GM23248 (cell line): ENCODE results near the gene C3orf49. TPM values are rescaled to one million over a fixed set of nuclear protein-coding genes. Genes with fewer than 3 reads are reported as not detected.
A peak's percentile ranks its signal among the peaks of the same experiment; 100 is the strongest.

Experiments used
- DNase-seq: peaks from one replicate; pipeline ENCODE4 v3.0.0-alpha.2; 2015
- H2AFZ ChIP-seq: fragments of 200-600 bp; sonication (generic); 2 replicates; pipeline ENCODE4 v1.6.1; 2016; ENCODE audit warnings: antibody characterized with exemption
- H3F3A ChIP-seq: fragments of 200-600 bp; sonication (generic); 2 replicates; pipeline ENCODE4 v1.6.1; 2016; ENCODE audit warnings: mild to moderate bottlenecking, antibody characterized with exemption, mixed run types; ENCODE audit not compliant: insufficient read depth
- H3K27ac ChIP-seq: fragments of 200-600 bp; sonication (generic); 2 replicates; pipeline ENCODE4 v1.5.1; 2016; ENCODE audit warnings: mild to moderate bottlenecking
- H3K27me3 ChIP-seq: fragments of 200-600 bp; sonication (generic); replicated peaks from 2 replicates; pipeline ENCODE4 v1.6.1; 2016; ENCODE audit warnings: mild to moderate bottlenecking; ENCODE audit not compliant: insufficient read depth
- H3K36me3 ChIP-seq: fragments of 200-600 bp; sonication (generic); 2 replicates; pipeline ENCODE4 v1.6.1; 2016; ENCODE audit warnings: low read depth, mild to moderate bottlenecking
- H3K4me1 ChIP-seq: fragments of 200-600 bp; sonication (generic); 2 replicates; pipeline ENCODE4 v1.6.1; 2016; ENCODE audit warnings: mild to moderate bottlenecking; ENCODE audit not compliant: insufficient read depth
- H3K4me2 ChIP-seq: fragments of 200-600 bp; sonication (generic); one replicate; pipeline ENCODE4 v1.6.1; 2016; ENCODE audit warnings: mild to moderate bottlenecking; ENCODE audit not compliant: unreplicated experiment
- H3K4me3 ChIP-seq: fragments of 200-600 bp; sonication (generic); 2 replicates; pipeline ENCODE4 v1.5.1; 2016; ENCODE audit warnings: mild to moderate bottlenecking
- H3K79me2 ChIP-seq: fragments of 200-600 bp; sonication (generic); 2 replicates; pipeline ENCODE4 v1.6.1; 2016; ENCODE audit warnings: mild to moderate bottlenecking; ENCODE audit not compliant: insufficient read depth
- H3K9ac ChIP-seq: fragments of 200-600 bp; sonication (generic); 2 replicates; pipeline ENCODE4 v1.6.1; 2016; ENCODE audit warnings: mild to moderate bottlenecking
- H3K9me2 ChIP-seq: fragments of 200-600 bp; sonication (generic); 2 replicates; pipeline ENCODE4 v1.6.1; 2016; ENCODE audit warnings: mixed run types, mild to moderate bottlenecking, moderate library complexity; ENCODE audit not compliant: insufficient read depth
- H3K9me3 ChIP-seq: fragments of 200-600 bp; sonication (generic); one replicate; pipeline ENCODE4 v1.6.1; 2017; ENCODE audit warnings: low read depth
- H4K20me1 ChIP-seq: fragments of 200-600 bp; sonication (generic); 2 replicates; pipeline ENCODE4 v1.6.0; 2016; ENCODE audit not compliant: insufficient read depth
- EZH2 ChIP-seq: fragments of 200-600 bp; sonication (generic); IDR thresholded peaks from 2 replicates; pipeline ENCODE4 v1.6.1; 2018; ENCODE audit warnings: antibody characterized with exemption, mild to moderate bottlenecking; ENCODE audit not compliant: insufficient read depth, poor library complexity, severe bottlenecking
- EZH2phosphoT487 ChIP-seq: fragments of 200-600 bp; sonication (generic); IDR thresholded peaks from 2 replicates; pipeline ENCODE4 v1.6.1; 2018; ENCODE audit warnings: antibody characterized with exemption, moderate library complexity, mild to moderate bottlenecking, low read depth; ENCODE audit not compliant: insufficient read depth
- WGBS, 2 experiments: methylation state at CpG; one replicate each; pipeline ENCODE4 v1.1.6; 2015 to 2017; ENCODE audit warnings: low lambda C conversion rate in 2 of 2, low coverage in 1 of 2; ENCODE audit errors: missing lambda C conversion rate in 2 of 2; 5-methylcytosine and 5-hydroxymethylcytosine counted together
- in situ Hi-C: fragments of 300-500 bp; cut with MboI; formaldehyde crosslinking; loops from 2 replicates; pipeline ENCODE4 v1.15.0; 2020
- polyA plus RNA-seq: library from polyadenylated mRNA; unstranded; fragments of >200 nt; fragmentation: Nextera tagmentation; extraction: Ambion mirVana; gene quantifications from 2 replicates; pipeline ENCODE4 v1.2.1, GENCODE V29; 2016
- total RNA-seq: library from RNA; depleted of rRNA; stranded (reverse); fragments of >200 nt; shearing (Covaris generic); gene quantifications from 2 replicates; pipeline ENCODE4 v1.2.3, GENCODE V29; 2014

Gene C3orf49
- total and polyA plus RNA-seq, 2 experiments from 2014 or later, result not detected

DNA sequence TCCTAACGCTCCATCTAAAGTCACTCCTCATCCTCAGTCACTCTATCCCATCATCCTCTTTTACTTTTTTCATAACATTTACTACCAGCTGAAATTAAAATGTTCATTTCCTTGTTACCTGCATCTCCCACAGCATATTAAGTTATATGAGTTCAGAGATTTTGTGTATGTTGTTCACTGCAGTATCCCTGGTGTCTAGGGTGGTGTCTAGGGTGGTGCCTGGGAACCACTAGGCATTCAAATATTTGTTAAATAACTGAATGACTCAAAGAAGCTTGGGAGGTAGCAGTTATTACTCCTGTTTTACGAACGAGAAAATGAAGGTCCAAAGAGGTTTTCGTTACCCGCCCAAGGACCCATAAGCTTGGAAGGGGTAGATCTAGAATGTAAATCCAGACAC, 1.9 kb upstream of the C3orf49 start:
- Histone ChIP-seq H3K9me2 (no peaks in the 10 kb centered on the region), H3K9ac (no peak overlapping the region), H3K9me3 (no peaks in the 10 kb centered on the region), H3K79me2 (no peaks in the 10 kb centered on the region), H2AFZ (no peak overlapping the region), H3K27me3 (no peaks in the 10 kb centered on the region), H3K4me1 (0 out of 2 replicates have a peak, but pooled peaks cover 2% of the 10 kb centered on the region), H3F3A (no peaks in the 10 kb centered on the region), H3K27ac (no peak overlapping the region), H3K4me2 (no peak overlapping the region), H3K36me3 (0 out of 2 replicates have a peak, but pooled peaks cover 1% of the 10 kb centered on the region), H4K20me1 (no peaks in the 10 kb centered on the region), H3K4me3 (no peak overlapping the region)
- TF ChIP-seq EZH2, result no peak
- TF ChIP-seq EZH2phosphoT487, result no peak
- in situ Hi-C loops, result loop anchor here (5.0 to 25.0 kb wide), 2 partner anchors 465 to 1205 kb away; no protein-coding TSS in a partner anchor
- WGBS, 2 experiments, result 95 to 98% methylated on average over 5 of the region's 5 CpGs
- no peak for DNase-seq

GRCh38 chr3:63818282-63819150, 583 bp upstream of the C3orf49 start:
- Histone ChIP-seq H3K4me2 (no peak overlapping the region), H3K27ac (no peak overlapping the region), H3K9ac (no peak overlapping the region), H2AFZ (no peak overlapping the region), H3F3A (no peaks in the 10 kb centered on the region), H3K9me3 (no peaks in the 10 kb centered on the region), H3K9me2 (no peaks in the 10 kb centered on the region), H3K27me3 (no peaks in the 10 kb centered on the region), H3K4me3 (no peak overlapping the region), H3K4me1 (0 out of 2 replicates have a peak, but pooled peaks cover 2% of the 10 kb centered on the region), H3K36me3 (0 out of 2 replicates have a peak, but pooled peaks cover 4% of the 10 kb centered on the region), H3K79me2 (no peaks in the 10 kb centered on the region), H4K20me1 (no peaks in the 10 kb centered on the region)
- peak; percentile 78 for DNase-seq
- in situ Hi-C loops, result loop anchor here (5.0 to 25.0 kb wide), 2 partner anchors 466 to 1206 kb away; no protein-coding TSS in a partner anchor
- whole genome bisulfite sequencing, 2 experiments, result 29 to 31% methylated on average over 10 of the region's 10 CpGs
- TF ChIP-seq EZH2phosphoT487, result no peak
- no peak for TF ChIP-seq EZH2

DNA sequence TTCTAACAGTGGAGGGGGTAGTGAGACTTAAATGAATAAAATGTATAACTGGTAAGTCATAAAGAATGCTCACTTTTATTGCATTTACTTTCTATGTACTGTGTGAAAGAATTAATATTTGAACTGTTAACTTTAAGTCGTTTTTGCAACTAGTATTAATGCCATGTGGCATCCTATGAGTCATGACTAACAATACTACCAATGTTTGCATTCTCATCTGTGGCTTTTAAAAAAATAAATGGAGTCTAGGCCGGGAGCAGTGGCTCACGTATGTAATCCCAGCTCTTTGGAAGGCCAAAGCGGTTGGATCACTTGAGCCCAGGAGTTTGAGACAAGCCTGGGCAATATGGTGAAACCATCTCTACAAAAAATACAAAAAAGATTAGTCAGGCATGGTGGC, 5.2 kb downstream of the C3orf49 start:
- peak; percentile 63 for DNase-seq
- in situ Hi-C loops, result loop anchor here (25.0 kb wide), 1 partner anchor 1212 kb away; no protein-coding TSS in a partner anchor
- no peak overlapping the region for H3K4me3 ChIP-seq
- H3K4me2 ChIP-seq, result no peak overlapping the region
- H3K27me3 ChIP-seq, result no peaks in the 10 kb centered on the region
- peaks cover 4% of the 10 kb centered on the region; the same call in 1 of the 2 replicates for H3F3A ChIP-seq
- H4K20me1 ChIP-seq, result no peaks in the 10 kb centered on the region
- H3K9ac ChIP-seq, result no peak overlapping the region
- no peaks in the 10 kb centered on the region for H3K9me3 ChIP-seq
- H3K4me1 ChIP-seq, result peaks cover 6% of the 10 kb centered on the region
- H2AFZ ChIP-seq, result no peak overlapping the region
- H3K9me2 ChIP-seq, result no peaks in the 10 kb centered on the region
- H3K27ac ChIP-seq, result 0 out of 2 replicates have a peak overlapping the region, but pooled peaks have one; percentile 6
- WGBS, 2 experiments, result 52 to 60% methylated on average over 4 of the region's 4 CpGs
- H3K79me2 ChIP-seq, result no peaks in the 10 kb centered on the region
- TF ChIP-seq EZH2, result no peak
- TF ChIP-seq EZH2phosphoT487, result no peak
- H3K36me3 ChIP-seq, result peaks cover 9% of the 10 kb centered on the region; the same call in 1 of the 2 replicates

- Histone ChIP-seq H3K4me3 (no peak overlapping the region), H3K27me3 (no peaks in the 10 kb centered on the region), H4K20me1 (no peaks in the 10 kb centered on the region), H3K9me3 (no peaks in the 10 kb centered on the region), H3F3A (no peaks in the 10 kb centered on the region), H3K79me2 (no peaks in the 10 kb centered on the region), H3K27ac (no peak overlapping the region), H3K9ac (no peak overlapping the region), H2AFZ (no peak overlapping the region), H3K4me1 (no peaks in the 10 kb centered on the region), H3K4me2 (no peak overlapping the region), H3K9me2 (no peaks in the 10 kb centered on the region), H3K36me3 (peaks cover 48% of the 10 kb centered on the region)
- 84 to 89% methylated on average over 6 of the region's 6 CpGs for WGBS, 2 experiments
- DNase-seq, result no peak
- in situ Hi-C loops, result no loop called here
- TF ChIP-seq EZH2phosphoT487 (no peak), EZH2 (no peak)
Measured at GRCh38 chr3:63830526-63830925, 11.4 kb downstream of the C3orf49 start.
